GM11168 (cell line): Measurements from ENCODE around the gene CWF19L1.
"Not testable (repeated sequence)": the region's sequence is repeated elsewhere in the genome, so short reads cannot be mapped to it uniquely, and the experiment has no call there.

ENCODE experiments used
- in situ Hi-C: fragments of 300-500 bp; cut with MboI; formaldehyde crosslinking; loops from one replicate; pipeline ENCODE4 v1.12.0; 2022; ENCODE audit warnings: low sequenced_read_pairs; ENCODE audit not compliant: unreplicated experiment

CWF19L1 gene

DNA sequence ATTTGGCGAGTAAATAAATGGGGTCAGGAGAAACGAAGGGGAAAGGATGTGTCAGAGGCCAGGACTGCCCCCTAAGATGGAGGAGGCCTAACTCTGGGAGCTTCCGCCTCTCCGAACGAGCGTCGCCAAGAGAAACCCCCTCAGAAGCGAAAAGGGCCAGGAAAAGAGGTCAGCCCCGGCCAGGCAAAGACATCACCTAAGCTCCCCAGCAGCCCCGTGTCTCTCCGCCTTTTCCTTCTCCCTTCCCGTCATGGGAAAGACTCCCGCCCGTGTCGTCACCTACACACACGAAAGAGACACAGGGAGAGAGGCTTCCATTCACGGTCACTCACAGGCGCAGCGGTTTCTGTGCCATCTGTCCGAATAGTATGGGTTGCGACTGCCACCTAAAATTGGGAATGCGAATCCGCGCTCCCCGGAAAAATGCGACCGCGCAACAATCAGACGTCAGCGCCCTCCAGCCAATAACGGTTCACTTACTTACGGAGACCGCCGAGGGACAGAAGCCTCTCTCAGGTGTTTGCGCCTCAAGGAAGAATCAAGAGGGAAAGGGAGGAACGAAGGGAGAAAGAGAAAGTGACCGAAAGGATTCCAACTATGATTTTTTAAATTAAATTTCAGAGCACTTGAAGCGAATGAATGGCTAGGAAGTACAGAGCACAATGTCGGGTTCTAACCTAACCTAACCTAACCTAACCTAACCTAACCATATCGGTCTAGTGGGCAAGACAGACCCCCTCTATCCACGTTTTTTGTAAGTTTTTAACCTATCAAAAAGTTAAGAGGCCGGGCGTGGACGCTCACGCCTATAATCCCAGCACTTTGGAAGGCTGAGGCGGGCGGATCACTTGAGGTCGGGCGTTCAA lies at the start of gene CWF19L1:
Gene CWF19L1 (minus strand): TSS at position 400 of the 866 bp plus-strand sequence. CDS start 45 bp downstream, at position 355.
- in situ Hi-C loops = no loop called here

DNA sequence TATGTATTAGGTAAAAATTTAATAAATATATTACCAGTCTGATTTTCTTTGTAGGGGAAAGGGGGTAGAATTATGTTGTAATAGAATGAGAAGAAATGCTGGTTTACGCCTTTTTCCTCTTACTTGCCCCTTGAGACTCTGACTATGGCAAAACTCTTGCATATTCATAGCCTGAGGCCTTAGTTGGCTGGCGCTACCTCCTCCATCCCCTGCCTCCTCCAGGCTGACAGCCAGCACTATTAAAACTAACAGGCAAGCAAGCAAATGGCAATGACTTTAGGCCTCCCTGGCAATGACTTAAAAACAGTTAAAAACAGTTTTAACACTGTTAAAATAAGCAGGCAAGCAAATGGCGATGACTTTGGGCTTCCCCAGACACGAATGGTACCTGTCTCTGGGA lies 48.2 kb upstream of the CWF19L1 start:
- in situ Hi-C loops = no loop called here

DNA sequence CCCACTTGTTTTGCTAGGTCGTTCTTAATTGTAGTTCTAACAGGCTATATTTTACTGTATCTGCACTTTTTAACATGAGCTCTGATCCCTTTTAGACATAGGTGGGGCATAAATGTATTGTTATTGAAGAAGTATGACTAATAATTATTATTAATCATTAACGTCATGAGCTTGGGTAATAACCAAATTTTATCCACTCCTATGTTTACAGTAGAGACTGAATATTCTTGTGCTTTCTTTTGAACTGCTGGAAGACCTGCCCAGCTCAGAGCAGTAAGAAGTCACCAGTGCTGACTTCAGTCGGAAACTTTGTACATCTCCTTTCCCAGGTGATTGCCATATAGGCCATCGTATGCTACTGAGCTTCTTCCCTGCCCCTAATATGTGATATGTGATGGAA lies 43.9 kb upstream of the CWF19L1 start:
- in situ Hi-C loops = no loop called here

DNA sequence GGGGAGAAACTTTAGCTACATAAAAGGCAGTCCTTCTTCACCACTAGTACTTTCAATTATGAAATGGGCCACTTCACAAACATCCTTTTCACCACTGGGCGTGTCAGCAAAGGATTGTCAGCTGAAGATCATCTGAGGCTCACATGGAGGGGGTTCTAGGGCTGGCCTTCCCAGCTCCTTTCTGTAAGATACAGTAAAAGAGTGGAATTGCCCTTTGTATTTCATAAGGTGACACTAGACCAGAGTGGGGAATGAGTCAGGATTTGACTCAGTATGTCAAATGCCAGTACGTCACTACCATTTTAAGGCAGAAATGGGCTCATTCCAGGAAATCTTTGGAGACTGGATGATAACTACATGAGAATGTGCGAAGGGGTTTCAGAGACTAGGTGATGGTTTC lies 40.2 kb upstream of the CWF19L1 start:
- in situ Hi-C loops = no loop called here

DNA sequence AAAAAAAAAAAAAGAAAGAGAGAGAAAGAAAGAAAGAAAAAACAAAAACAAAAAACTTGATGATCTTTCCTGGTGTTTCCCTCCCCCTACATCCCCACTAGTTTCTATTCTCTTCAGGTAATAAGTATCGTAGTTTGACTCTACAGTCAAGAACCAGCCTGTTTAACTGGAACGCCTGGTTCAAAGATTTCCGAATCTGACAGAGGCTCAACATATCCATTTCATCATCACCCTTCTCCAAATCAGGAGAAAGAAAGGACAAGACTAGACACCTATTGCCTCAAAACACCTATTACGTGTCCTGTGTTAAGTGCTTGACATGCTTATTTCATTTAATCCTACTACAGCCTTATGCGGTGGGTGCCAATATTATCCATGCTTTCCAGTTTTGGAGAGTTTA lies 39.4 kb upstream of the CWF19L1 start:
- in situ Hi-C loops = no loop called here

DNA sequence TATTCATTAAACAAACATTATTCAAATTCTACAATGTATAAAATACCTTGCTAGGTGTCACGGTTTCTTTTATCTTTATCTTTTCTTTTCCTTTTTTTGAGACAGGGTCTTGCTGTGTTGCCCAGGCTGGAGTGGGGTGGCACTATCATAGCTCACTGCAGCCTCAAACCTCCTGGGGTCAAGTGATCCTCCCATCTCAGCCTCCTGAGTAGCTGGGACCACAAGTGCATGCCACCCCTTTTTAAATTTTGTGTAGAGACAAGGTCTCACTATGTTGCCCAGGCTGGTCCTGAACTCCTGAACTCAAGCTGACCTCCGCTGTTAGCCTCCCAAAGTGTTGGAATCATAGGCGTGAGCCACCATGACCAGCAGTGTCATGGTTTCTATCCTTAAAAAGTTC lies 37.0 kb upstream of the CWF19L1 start:
- in situ Hi-C loops = no loop called here

DNA sequence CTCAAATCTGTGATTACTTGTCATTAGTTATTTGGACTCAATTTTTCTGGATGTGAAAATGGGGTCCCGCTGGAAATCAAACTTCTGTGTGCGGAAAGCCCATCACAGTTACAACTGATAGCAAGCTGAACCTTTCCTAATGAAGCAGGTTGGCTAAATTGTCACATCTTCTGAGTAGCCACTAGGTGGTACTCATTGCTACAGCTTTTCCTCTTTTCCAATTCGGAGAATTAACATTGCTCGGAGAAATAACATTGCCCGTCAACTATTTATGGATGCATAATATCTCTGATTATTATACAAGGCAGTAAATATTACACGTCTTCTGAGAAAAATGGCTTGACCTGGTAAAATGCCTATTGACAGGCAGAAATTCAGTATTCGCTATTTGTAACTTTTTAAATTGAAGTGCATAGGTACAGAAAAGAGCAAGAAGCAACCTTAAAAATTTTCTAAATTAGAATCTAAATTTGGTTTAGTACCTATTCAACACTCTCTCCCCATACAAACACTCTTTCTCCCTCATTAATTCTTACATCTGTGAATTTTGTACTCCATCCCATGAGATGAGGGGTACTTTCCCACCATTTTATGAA lies 36.4 kb upstream of the CWF19L1 start:
- in situ Hi-C loops = no loop called here

DNA sequence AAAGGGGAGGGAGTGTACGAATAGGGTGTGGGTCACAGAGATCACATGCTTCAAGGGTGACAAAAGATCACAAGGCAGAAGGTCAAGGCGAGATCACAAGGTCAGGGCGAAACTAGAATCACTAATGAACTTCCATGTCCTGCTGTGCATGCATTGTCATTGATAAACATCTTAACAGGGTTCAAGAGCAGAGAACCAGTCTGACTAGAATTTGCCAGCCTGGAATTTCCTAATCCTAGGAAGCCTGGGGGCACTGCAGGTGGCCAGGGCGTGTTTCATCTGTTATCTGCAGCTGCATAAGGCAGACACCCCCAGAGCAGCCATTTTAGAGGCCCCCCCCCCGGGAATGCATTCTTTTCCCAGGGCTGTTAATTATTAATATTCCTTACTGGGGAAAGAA lies 33.7 kb upstream of the CWF19L1 start:
- in situ Hi-C loops = not testable (repeated sequence)

DNA sequence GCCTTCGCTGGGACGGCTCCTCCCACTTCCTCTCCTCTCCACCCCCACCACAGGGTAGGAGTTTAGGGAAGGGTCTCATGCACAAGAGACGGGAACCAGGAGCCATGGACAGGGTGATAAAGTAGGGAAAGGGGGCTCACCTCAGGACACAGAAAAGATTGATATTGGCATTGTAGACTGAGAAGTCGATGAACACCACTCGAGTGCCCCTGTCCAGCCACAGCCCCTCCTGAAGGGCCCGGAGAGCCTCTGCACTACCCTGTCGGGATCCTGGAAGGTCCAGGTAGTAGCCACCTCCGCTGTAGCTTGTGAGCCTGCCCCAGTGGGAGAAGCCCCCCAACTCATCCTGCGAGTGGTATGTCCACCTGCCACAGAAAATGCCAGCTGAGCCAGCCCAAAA lies 29.8 kb upstream of the CWF19L1 start:
- in situ Hi-C loops = no loop called here

DNA sequence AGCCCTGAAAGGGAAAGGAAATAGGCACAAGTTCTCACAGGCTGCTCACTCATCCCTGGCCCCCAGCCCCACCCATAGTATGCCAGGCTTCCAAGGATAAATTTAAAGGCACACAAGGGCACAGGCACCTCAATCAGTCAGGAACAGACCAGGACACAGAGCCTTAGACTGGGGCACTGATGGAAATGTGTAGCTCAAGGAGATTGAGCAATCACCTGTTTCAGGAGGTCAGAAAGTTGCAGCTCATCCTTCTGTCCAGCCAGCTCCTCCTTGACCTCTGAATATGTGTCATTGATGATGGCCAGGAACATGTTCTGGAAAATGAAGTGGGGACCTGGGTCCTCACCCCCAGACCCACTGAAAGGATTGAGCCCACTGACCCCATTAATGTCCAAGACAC lies 25.6 kb upstream of the CWF19L1 start:
- in situ Hi-C loops = no loop called here

DNA sequence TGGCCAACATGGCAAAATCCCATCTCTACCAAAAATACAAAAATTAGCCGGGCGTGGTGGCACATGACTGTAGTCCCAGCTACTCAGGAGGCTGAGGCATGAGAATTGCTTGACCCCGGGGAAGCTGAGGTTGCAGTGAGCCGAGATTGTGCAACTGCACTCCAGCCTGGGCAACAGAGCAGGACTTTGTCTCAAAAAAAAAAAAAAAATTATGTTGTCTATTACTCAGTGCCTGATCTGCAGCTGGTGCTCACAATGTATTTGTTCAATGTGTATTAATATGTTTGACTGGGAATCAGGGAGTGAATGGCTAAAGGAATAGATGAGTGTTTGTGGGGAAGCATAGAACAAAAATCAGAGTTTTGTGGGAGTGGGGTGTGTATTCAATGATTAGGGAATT lies 24.9 kb upstream of the CWF19L1 start:
- in situ Hi-C loops = not testable (repeated sequence)

DNA sequence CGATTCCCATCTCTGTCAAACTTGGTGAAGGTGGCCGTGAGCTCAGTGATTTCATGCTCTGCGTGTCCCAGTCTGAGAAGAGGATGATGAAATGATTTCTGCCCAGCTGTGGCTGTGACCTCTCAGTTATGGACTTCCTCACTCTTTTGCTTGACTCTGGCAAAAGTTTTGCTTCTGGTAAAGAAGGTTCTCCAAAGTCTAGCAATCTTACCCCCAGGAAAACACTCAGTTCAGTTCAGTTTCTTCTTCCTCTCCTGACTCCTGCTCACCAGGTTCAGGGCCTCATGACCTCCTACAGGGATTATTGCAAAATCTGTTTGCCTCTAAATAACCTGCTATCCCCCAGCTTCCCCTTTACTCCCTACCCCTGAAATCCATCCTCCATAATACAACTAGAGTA lies 23.9 kb upstream of the CWF19L1 start:
- in situ Hi-C loops = no loop called here

DNA sequence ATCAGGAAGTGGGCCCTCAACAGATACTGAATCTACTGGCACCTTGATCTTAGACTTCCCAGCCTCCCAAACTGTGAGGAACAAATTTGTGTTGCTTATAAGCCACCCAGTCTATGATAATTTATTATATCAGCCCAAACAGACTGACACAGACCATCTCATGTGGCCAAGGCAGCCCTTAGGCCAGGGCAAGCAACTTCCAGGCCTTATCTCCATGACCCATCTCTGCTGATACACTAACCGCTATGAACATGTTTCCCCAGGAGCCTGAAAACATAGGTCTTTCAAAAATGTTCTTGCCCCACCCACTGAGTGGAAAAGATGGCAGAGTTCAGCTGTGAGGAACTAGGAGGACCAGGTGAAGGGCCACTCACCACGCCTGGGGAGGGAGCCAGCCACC lies 22.2 kb upstream of the CWF19L1 start:
- in situ Hi-C loops = no loop called here

DNA sequence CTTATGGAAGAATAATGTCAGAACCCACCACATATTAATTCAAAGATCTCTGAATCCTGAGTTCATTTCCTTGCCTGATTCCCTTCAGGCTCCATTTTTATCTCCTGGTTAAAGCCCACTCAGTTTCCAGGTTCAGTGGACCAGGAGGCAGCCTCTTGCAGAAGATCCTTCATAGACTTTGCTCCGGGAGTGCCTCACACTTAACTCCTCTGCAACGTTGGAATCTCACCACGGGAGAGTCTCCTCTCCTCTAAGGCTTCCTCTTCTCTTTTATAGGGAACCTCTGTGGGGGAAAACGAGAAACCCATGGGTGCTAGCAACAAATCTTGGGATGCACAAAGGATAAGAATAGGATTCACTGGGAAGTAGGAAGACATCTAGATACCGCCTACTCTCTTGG lies 20.8 kb upstream of the CWF19L1 start:
- in situ Hi-C loops = no loop called here

DNA sequence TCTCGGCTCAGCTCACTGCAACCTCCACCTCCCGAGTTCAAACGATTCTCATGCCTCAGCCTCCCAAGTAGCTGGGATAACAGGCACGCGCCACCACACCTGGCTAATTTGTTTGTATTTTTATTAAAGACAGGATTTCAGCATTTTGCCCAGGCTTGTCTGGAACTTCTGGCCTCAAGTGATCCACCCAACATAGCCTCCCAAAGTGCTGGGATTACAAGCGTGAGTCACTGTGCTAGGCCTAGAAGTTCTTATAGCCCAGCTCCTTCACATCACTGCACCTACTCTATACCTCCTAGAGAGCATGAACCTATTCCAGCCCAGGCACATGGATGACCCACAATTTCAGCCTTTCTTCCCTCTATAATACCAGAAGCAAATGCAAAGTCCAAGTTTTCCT lies 20.3 kb upstream of the CWF19L1 start:
- in situ Hi-C loops = no loop called here

DNA sequence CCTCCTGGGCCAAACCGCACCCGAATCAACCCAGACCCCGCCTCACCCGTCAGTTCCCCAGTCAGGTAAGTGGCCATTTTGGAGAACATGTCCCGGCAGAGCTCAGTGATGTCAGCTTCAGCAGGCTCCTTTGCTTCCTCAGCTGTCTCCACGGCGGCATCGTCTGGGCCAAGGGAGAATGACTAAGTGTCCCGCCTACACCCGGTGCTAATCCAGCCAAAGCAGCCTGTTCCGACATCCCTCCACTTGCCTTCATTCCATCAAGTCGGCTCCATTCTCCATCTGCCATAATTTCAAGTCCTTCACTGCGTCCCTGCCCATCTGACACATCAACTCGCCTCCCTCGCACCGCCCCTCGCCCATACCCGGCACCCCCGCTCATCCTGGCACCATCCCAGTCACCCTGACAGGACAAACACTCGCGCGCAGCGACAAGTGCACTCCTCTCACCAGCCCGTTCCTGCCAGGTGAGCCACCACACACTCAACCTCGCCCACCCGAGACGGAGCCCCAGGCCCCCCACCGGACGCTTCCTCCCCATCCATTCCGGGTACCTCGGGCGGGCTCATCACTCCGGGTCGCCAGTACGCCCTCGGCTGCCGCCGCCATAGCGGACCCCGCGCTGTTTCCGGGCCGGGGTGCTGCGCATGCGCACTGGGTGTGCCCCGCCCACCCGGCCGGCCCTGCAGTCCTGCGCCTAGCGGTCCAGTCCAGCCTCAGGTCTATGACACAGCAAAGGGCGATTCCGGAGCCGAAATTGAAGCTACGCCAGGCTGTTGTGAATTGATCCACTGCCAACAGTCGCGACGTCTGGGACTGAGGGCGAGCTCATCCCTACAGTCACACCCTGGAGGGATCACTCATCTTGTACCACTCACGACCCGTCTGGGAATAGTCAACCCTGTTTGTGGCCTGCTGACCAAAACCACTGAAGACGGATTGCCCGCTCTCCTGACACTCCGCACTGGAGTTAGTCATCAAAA lies 18.9 kb upstream of the CWF19L1 start, which contains the start of gene BLOC1S2:
Gene BLOC1S2 (minus strand): TSS at position 630 of the 983 bp plus-strand sequence. CDS start 21 bp downstream, at position 609.
- in situ Hi-C loops = no loop called here

DNA sequence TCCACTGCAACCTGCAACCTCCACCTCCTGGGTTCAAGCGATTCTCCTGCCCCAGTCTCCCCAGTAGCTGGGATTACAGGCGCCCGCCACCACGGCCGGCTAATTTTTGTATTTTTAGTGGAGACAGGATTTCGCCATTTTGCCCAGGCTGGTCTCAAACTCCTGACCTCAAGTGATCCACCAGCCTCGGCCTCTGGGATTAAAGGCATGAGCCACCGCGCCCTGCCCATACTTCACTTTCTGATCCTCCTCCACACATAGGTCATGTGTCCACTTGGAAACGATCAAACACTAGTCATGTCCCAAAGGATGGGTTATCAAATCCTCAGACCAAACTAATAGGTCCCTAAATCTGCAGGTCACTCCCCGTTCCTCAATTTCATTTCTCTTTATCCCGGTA lies 17.9 kb upstream of the CWF19L1 start:
- in situ Hi-C loops = not testable (repeated sequence)

DNA sequence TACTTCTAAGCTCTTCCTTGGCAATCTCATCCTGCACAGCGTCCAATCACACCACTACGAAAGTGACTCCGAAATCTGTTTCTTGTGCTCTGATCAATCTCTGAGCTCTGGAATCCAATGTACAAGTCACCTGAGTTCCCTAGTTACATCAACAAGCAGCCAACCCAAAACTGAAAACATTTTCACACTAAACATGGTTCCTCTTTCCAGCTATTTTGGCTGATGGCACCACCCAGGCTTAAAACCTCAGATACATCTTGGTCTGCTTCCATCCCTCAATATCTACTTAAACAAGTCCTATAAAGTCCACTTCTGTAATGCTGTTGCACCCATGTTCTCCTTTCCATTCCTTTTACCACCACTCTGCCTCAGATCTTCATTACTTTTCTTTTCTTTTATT lies 15.5 kb upstream of the CWF19L1 start:
- in situ Hi-C loops = no loop called here

DNA sequence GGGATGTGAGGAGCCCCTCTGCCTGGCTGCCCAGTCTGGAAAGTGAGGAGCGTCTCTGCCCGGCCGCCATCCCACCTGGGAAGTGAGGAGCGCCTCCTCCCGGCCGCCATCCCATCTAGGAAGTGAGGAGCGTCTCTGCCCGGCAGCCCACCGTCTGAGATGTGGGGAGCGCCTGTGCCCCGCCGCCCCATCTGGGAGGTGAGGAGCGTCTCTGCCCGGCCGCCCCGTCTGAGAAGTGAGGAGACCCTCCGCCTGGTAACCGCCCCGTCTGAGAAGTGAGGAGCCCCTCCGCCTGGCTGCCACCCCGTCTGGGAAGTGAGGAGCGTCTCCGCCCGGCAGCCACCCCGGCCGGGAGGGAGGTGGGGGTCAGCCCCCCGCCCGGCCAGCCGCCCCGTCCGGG lies 9.5 kb upstream of the CWF19L1 start:
- in situ Hi-C loops = not testable (repeated sequence)

DNA sequence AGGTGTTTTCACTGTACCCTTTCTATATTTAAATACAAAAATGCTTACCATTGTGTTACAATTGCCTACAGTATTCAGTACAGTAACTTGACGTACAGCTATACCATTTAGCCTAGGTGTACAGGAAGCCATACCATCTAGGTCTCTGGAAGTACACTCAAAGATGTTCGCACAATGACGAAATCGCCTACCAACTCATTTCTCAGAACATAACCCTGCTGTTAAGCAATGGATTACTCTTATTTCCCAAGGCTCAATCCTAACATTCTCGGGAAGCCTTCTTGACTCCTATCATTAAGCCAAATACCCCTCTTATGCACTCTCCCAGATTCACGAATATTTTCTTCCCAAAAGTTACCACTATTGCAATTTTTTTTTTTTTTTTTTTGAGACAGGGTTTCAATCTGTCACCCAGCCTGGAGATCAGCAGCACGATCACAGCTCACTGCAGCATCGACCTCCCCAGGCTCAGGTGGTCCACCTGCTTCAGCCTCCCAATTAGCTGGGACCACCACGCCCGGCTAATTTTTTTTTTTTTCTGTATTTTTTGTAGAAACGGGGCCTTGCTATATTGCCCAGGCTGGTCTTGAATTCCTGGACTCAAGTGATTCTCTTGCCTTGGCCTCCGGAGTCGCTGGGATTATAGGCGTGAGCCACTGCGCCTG lies 1.5 kb downstream of the CWF19L1 start:
- in situ Hi-C loops = no loop called here
